ENCODE results near the gene TBX1. TPM values are rescaled to one million over a fixed set of nuclear protein-coding genes. Genes with fewer than 3 reads are reported as not detected.

The TBX1 gene
- total RNA-seq, 1 experiment from 2014 or later: not detected

- Mint-ChIP-seq H3K9me3 (ENCODE audit: low read depth, unreplicated experiment) (no peaks in the 10 kb centered on the region), H3K27ac (ENCODE audit: unreplicated experiment) (no peak overlapping the region), H3K4me3 (ENCODE audit: low read depth, unreplicated experiment) (no peak overlapping the region), H3K27me3 (ENCODE audit: unreplicated experiment) (peaks cover 25% of the 10 kb centered on the region), H3K36me3 (ENCODE audit: insufficient read depth, unreplicated experiment) (no peaks in the 10 kb centered on the region), H3K4me1 (ENCODE audit: low read depth, unreplicated experiment) (no peaks in the 10 kb centered on the region)
- TF ChIP-seq CTCF (IDR thresholded peaks at IDR 0.05; ENCODE audit: unreplicated experiment): no peak
- intact Hi-C loops (cut with micrococcal nuclease; ENCODE audit: unreplicated experiment): no loop called here
- BruUV-seq (replicated peaks): no TSS peak
- DNase-seq: no peak
- CTCF ChIA-PET: interaction anchor here (1.9 kb wide), 1 partner anchor 166 kb away, joined by 6 read pairs; no protein-coding TSS in a partner anchor
These were observed 16.9 kb upstream of the TBX1 start for GRCh38 chr22:19743651-19744050.

- H3K4me3 Mint-ChIP-seq (ENCODE audit: low read depth, unreplicated experiment): no peak overlapping the region
- H3K36me3 Mint-ChIP-seq (ENCODE audit: insufficient read depth, unreplicated experiment): no peaks in the 10 kb centered on the region
- CTCF ChIA-PET: no interaction called here
- H3K4me1 Mint-ChIP-seq (ENCODE audit: low read depth, unreplicated experiment): no peaks in the 10 kb centered on the region
- BruUV-seq (replicated peaks): no TSS peak
- peaks cover 33% of the 10 kb centered on the region for H3K27me3 Mint-ChIP-seq (ENCODE audit: unreplicated experiment)
- TF ChIP-seq CTCF (IDR thresholded peaks at IDR 0.05; ENCODE audit: unreplicated experiment): no peak
- intact Hi-C loops (cut with micrococcal nuclease; ENCODE audit: unreplicated experiment): no loop called here
- no peak overlapping the region for H3K27ac Mint-ChIP-seq (ENCODE audit: unreplicated experiment)
- DNase-seq: no peak
- H3K9me3 Mint-ChIP-seq (ENCODE audit: low read depth, unreplicated experiment): no peaks in the 10 kb centered on the region
These were observed 16.1 kb upstream of the TBX1 start for GRCh38 chr22:19744350-19745006.

- no peak overlapping the region for H3K27ac Mint-ChIP-seq (ENCODE audit: unreplicated experiment)
- no TSS peak for BruUV-seq (replicated peaks)
- intact Hi-C loops (cut with micrococcal nuclease; ENCODE audit: unreplicated experiment): no loop called here
- H3K9me3 Mint-ChIP-seq (ENCODE audit: low read depth, unreplicated experiment): no peaks in the 10 kb centered on the region
- no peaks in the 10 kb centered on the region for H3K36me3 Mint-ChIP-seq (ENCODE audit: insufficient read depth, unreplicated experiment)
- peaks cover 33% of the 10 kb centered on the region for H3K27me3 Mint-ChIP-seq (ENCODE audit: unreplicated experiment)
- H3K4me1 Mint-ChIP-seq (ENCODE audit: low read depth, unreplicated experiment): no peaks in the 10 kb centered on the region
- CTCF ChIA-PET: interaction anchor here (0.5 to 1.1 kb wide), 3 partner anchors 11 to 55 kb away, joined by 5 to 8 read pairs (median 5); no protein-coding TSS in a partner anchor
- no peak for DNase-seq
- H3K4me3 Mint-ChIP-seq (ENCODE audit: low read depth, unreplicated experiment): no peak overlapping the region
- no peak for TF ChIP-seq CTCF (IDR thresholded peaks at IDR 0.05; ENCODE audit: unreplicated experiment)
These were observed 15.2 kb upstream of the TBX1 start for GRCh38 chr22:19745155-19746101.

GRCh38 chr22:19746726-19747125 is 13.9 kb upstream of the TBX1 start:
- no peak for DNase-seq

More at GRCh38 chr22:19746726-19747125, 13.9 kb upstream of the TBX1 start:
- CTCF ChIA-PET: interaction anchor here (1.0 to 1.7 kb wide), 2 partner anchors 10 to 16 kb away, joined by 4 to 8 read pairs; no protein-coding TSS in a partner anchor
- Mint-ChIP-seq H3K36me3 (ENCODE audit: insufficient read depth, unreplicated experiment) (no peaks in the 10 kb centered on the region), H3K27ac (ENCODE audit: unreplicated experiment) (no peak overlapping the region), H3K4me1 (ENCODE audit: low read depth, unreplicated experiment) (no peaks in the 10 kb centered on the region), H3K4me3 (ENCODE audit: low read depth, unreplicated experiment) (no peak overlapping the region), H3K9me3 (ENCODE audit: low read depth, unreplicated experiment) (no peaks in the 10 kb centered on the region), H3K27me3 (ENCODE audit: unreplicated experiment) (peaks cover 40% of the 10 kb centered on the region)
- intact Hi-C loops (cut with micrococcal nuclease; ENCODE audit: unreplicated experiment): no loop called here
- no TSS peak for BruUV-seq (replicated peaks)
- TF ChIP-seq CTCF (IDR thresholded peaks at IDR 0.05; ENCODE audit: unreplicated experiment): no peak

Measured in Calu3 (cell line).